Esophagus muscularis mucosa (tissue), 4 donors: Measurements from ENCODE around the gene TPRN. TPM values are rescaled to one million over a fixed set of nuclear protein-coding genes. Genes with fewer than 3 reads are reported as not detected.

Experiments
- DNase-seq: peaks from one replicate; pipeline ENCODE4 v3.0.0-alpha.2; 2017; ENCODE audit errors: extremely low spot score
- H3K27ac ChIP-seq, 4 donors: fragments of 200-600 bp; sonication (generic); replicated peaks in 1 of 4; 1 replicate in 3 of 4; 2 replicates in 1 of 4; pipeline ENCODE4 v1.5.1; 2016 to 2019; ENCODE audit warnings: mild to moderate bottlenecking in 1 of 4
- H3K27me3 ChIP-seq, 4 donors: fragments of 200-600 bp; sonication (generic); one replicate each; pipeline versions ENCODE4 v1.5.1 to v1.6.0; 2016 to 2019
- H3K36me3 ChIP-seq, 4 donors: fragments of 200-600 bp; sonication (generic); one replicate each; pipeline ENCODE4 v1.5.1; 2016 to 2019
- H3K4me1 ChIP-seq, 4 donors: fragments of 200-600 bp; sonication (generic); one replicate each; pipeline ENCODE4 v1.5.1; 2016 to 2019
- H3K4me3 ChIP-seq, 4 donors: fragments of 200-600 bp; sonication (generic); 1 replicate in 2 of 4; 2 replicates in 2 of 4; pipeline ENCODE4 v1.5.1; 2016 to 2019; ENCODE audit warnings: mild to moderate bottlenecking in 4 of 4, moderate library complexity in 1 of 4
- H3K9me3 ChIP-seq, 4 donors: fragments of 200-600 bp; sonication (generic); 1 replicate in 3 of 4; 2 replicates in 1 of 4; pipeline ENCODE4 v1.5.1; 2016 to 2019
- EP300 ChIP-seq: sonication (generic); formaldehyde crosslinking; IDR thresholded peaks from one replicate; pipeline ENCODE4 v1.6.1; 2017; ENCODE audit warnings: antibody characterized with exemption
- POLR2A ChIP-seq: fragments of 450-650 bp; IDR thresholded peaks from one replicate; pipeline ENCODE4 v1.6.1; 2017; ENCODE audit warnings: antibody characterized with exemption, moderate library complexity, mild to moderate bottlenecking, low read depth
- POLR2AphosphoS5 ChIP-seq, 2 donors: sonication (generic); formaldehyde crosslinking; IDR thresholded peaks; one replicate each; pipeline ENCODE4 v1.6.1; 2017; ENCODE audit warnings: antibody characterized with exemption in 2 of 2
- WGBS: methylation state at CpG from one replicate; pipeline ENCODE4 v1.1.5; 2018; 5-methylcytosine and 5-hydroxymethylcytosine counted together
- intact Hi-C: fragments of 100-400 bp; cut with DNase I; formaldehyde crosslinking; loops from one replicate; pipeline ENCODE4 v1.15.1; 2023
- total RNA-seq, 4 donors: library from RNA; depleted of rRNA; stranded (reverse); fragments of >200 nt; gene quantifications; one replicate each; pipeline versions ENCODE4 v1.1.0 to v1.2.1, GENCODE V29; 2016
- TF ChIP-seq, protein P1 (sequence below), 3 experiments: fragments of 200-600 bp in 2 of 3; fragments of 450-650 bp in 1 of 3; sonication (generic) in 2 of 3; IDR thresholded peaks; one replicate each; pipeline ENCODE4 v1.5.1; 2017 to 2019; ENCODE audit warnings: antibody characterized with exemption in 3 of 3, mild to moderate bottlenecking in 2 of 3, moderate library complexity in 1 of 3

Gene TPRN
- total RNA-seq, 4 donors from 2014 or later: 4.1 to 12.6 (median 7.7) TPM

DNA sequence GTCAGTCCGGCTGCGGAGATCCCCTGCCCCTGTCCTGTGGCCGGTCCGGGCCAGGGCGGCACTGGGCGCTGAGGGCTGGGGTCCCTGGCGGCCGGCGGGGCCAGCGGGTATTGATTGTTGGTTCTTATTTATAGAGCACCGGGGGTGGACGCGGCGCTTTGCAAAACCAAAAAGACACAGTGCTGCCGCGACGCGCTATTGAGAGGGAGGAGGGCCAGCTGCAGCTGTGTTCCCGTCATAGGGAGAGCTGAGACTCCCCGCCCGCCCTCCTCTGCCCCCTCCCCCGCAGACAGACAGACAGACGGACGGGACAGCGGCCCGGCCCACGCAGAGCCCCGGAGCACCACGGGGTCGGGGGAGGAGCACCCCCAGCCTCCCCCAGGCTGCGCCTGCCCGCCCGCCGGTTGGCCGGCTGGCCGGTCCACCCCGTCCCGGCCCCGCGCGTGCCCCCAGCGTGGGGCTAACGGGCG, 33.2 kb downstream of the TPRN start:
- intact Hi-C loops: no loop called here
- no peak for DNase-seq

DNA sequence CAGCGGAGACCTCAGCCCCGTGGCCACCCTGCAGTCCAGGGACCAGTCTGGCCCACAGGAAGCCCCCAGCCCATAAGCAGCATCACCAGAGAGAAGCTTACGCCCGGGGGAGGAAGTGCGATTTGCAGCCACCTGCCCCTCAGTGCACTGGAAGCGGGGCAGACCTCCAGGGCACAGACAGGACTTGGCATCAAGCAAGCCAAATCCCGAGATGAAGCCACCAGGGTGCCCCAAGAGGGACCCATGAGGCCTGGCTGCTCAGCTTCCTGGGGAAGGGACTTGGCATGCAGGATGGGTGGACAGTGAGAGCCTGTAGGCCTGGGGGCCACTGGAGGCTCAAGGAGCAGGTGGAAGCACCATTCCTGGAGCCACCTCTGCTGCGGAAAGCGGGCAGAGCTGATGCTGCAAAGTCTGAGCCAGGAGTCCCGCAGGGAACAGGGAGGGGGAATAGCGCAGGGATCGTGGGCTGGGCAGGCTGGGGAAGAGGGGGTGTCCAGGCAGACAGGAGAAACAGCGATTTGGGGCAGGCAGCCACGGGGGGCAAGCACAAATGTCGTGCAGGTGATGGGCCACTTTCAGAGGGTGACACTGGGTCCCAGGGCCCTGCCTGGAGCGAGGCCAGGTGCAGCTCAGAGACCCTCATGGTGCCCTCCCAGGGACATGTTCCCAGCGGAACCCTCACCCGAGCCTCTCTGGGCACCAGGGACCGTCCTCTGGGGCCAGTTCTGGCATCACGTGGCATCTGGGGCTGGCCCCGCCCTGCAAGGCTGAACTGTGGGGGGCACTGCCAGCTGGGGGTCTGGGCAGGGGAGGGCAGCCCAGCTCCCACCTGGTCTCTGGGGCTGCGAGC, 33.9 kb downstream of the TPRN start:
- 75% methylated on average over 7 of the region's 22 CpGs for WGBS
- H3K27me3 ChIP-seq: peaks cover 6 to 100% (median 90%) of the 10 kb centered on the region in 4 donors
- H3K4me1 ChIP-seq: peaks cover 43 to 59% (median 50%) of the 10 kb centered on the region in 4 donors
- no peaks in the 10 kb centered on the region for H3K9me3 ChIP-seq
- DNase-seq: no peak
- intact Hi-C loops: no loop called here
- no peak overlapping the region for H3K27ac ChIP-seq
- TF ChIP-seq EP300 (no peak), POLR2A (no peak), POLR2AphosphoS5 (IDR thresholded peaks at IDR 0.05) (no peak)
- TF ChIP-seq, protein P1, sequence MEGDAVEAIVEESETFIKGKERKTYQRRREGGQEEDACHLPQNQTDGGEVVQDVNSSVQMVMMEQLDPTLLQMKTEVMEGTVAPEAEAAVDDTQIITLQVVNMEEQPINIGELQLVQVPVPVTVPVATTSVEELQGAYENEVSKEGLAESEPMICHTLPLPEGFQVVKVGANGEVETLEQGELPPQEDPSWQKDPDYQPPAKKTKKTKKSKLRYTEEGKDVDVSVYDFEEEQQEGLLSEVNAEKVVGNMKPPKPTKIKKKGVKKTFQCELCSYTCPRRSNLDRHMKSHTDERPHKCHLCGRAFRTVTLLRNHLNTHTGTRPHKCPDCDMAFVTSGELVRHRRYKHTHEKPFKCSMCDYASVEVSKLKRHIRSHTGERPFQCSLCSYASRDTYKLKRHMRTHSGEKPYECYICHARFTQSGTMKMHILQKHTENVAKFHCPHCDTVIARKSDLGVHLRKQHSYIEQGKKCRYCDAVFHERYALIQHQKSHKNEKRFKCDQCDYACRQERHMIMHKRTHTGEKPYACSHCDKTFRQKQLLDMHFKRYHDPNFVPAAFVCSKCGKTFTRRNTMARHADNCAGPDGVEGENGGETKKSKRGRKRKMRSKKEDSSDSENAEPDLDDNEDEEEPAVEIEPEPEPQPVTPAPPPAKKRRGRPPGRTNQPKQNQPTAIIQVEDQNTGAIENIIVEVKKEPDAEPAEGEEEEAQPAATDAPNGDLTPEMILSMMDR (IDR thresholded peaks at IDR 0.05): no peak
- no peak overlapping the region for H3K4me3 ChIP-seq
- no peaks in the 10 kb centered on the region for H3K36me3 ChIP-seq

More for the DNA sequence above, 33.2 kb downstream of the TPRN start:
- Histone ChIP-seq H3K36me3 (no peaks in the 10 kb centered on the region), H3K27ac (no peak overlapping the region), H3K9me3 (no peaks in the 10 kb centered on the region), H3K4me1 (peaks cover 39 to 52% (median 43%) of the 10 kb centered on the region in 4 donors), H3K4me3 (peak overlapping the region in 2 of 4 donors; percentile 47 to 54), H3K27me3 (peaks cover 6 to 100% (median 83%) of the 10 kb centered on the region in 4 donors)
- WGBS: 19% methylated on average over 5 of the region's 44 CpGs
- TF ChIP-seq POLR2AphosphoS5 (IDR thresholded peaks at IDR 0.05): no peak
- TF ChIP-seq EP300: no peak
- no peak for TF ChIP-seq POLR2A
- TF ChIP-seq, protein P1 (IDR thresholded peaks at IDR 0.05): no peak

DNA sequence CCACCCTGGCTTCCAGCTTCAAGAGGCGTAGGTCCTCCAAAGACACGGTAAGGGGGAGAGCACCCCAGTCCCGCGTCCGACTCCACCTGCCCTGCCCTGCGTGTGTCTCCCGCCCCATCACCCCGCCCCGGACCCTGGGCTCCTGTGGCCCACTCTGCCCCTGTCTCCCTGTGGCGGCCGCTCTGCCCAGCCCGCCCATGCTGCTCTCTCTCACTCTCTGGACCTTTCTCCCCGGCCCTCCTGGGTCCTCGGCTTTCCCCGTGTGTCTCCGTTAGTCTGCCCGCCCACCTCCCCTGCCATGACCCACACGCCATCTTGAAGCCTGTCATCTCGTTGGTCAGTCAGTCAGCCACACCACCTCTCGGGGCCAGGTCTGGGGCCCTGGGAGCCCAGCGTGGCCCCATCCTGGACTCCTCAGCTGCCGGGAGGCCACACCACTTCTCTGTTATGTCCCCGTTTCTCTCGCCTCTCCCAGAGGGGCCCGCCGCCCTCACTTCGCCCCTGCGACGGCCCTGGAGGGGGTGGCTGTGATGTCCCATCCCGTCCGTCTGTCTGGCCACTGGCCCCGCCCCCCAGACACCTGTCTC, 35.2 kb downstream of the TPRN start:
- intact Hi-C loops: no loop called here
- Histone ChIP-seq H3K4me1 (peaks cover 43 to 66% (median 56%) of the 10 kb centered on the region in 4 donors), H3K4me3 (no peak overlapping the region), H3K27me3 (peaks cover 6 to 100% (median 98%) of the 10 kb centered on the region in 4 donors), H3K27ac (no peak overlapping the region), H3K9me3 (no peaks in the 10 kb centered on the region), H3K36me3 (no peaks in the 10 kb centered on the region)
- 82% methylated on average over 32 of the region's 32 CpGs for WGBS
- TF ChIP-seq POLR2AphosphoS5 (IDR thresholded peaks at IDR 0.05) (no peak), EP300 (no peak), POLR2A (no peak)
- TF ChIP-seq, protein P1 (IDR thresholded peaks at IDR 0.05): no peak
- no peak for DNase-seq

DNA sequence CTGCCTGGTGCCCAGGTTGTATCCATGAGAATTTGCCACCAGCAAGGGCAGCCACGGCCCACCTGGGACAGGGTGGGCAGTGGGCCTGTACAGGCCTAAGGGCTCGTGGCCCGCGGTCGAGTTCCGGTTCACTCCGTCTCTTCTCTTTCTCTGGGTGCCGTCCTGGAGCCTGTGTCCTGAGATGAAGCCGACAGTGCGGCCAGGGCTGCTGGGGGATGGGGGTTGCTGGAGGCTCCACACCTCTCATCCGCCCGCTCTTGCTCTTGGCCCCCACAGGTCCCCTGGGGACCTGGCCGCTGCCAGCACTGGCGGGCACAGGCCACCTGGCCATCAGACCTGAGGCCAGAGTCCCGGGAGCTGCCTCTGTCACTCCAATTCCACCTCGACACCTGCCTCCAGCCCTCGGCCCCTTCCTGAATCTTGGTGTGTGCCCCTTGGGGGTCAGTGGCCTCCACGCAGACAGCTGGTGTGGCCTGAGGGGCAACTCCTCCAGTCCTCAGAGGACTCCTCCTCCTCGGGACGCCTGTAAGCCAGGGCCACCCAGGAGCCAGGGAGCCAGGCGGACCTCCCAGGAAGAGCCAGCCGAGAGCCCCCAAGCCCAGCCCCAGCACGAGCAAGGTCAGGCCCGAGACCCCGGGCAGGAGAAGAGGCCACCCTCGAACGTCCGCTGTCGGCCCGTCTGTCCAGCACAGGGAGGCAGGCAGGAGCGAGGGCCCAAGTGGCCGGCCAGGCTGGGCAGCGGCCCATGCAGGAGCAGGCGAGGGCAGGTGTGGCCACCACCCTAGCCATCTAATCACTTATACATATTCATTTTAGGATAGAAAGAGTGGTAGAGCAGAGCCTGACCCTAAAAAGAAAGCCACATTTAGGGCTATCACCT, 35.9 kb downstream of the TPRN start:
- H3K27ac ChIP-seq: no peak overlapping the region
- no peak overlapping the region for H3K4me3 ChIP-seq
- peaks cover 5 to 100% (median 98%) of the 10 kb centered on the region in 4 donors for H3K27me3 ChIP-seq
- 57% methylated on average over 11 of the region's 34 CpGs for WGBS
- DNase-seq: no peak
- H3K36me3 ChIP-seq: no peaks in the 10 kb centered on the region
- TF ChIP-seq EP300: no peak
- TF ChIP-seq, protein P1 (IDR thresholded peaks at IDR 0.05): no peak
- no peak for TF ChIP-seq POLR2A
- no peak for TF ChIP-seq POLR2AphosphoS5 (IDR thresholded peaks at IDR 0.05)
- peaks cover 40 to 59% (median 51%) of the 10 kb centered on the region in 4 donors for H3K4me1 ChIP-seq
- intact Hi-C loops: no loop called here
- no peaks in the 10 kb centered on the region for H3K9me3 ChIP-seq
